GM21515 (cell line): ENCODE results near the gene ELK4.

Source experiments
- ATAC-seq: cut with Tn5 transposase; IDR thresholded peaks from one replicate; pipeline ENCODE4 v1.9.1; 2021; ENCODE audit not compliant: unreplicated experiment

Gene ELK4, protein sequence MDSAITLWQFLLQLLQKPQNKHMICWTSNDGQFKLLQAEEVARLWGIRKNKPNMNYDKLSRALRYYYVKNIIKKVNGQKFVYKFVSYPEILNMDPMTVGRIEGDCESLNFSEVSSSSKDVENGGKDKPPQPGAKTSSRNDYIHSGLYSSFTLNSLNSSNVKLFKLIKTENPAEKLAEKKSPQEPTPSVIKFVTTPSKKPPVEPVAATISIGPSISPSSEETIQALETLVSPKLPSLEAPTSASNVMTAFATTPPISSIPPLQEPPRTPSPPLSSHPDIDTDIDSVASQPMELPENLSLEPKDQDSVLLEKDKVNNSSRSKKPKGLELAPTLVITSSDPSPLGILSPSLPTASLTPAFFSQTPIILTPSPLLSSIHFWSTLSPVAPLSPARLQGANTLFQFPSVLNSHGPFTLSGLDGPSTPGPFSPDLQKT

DNA sequence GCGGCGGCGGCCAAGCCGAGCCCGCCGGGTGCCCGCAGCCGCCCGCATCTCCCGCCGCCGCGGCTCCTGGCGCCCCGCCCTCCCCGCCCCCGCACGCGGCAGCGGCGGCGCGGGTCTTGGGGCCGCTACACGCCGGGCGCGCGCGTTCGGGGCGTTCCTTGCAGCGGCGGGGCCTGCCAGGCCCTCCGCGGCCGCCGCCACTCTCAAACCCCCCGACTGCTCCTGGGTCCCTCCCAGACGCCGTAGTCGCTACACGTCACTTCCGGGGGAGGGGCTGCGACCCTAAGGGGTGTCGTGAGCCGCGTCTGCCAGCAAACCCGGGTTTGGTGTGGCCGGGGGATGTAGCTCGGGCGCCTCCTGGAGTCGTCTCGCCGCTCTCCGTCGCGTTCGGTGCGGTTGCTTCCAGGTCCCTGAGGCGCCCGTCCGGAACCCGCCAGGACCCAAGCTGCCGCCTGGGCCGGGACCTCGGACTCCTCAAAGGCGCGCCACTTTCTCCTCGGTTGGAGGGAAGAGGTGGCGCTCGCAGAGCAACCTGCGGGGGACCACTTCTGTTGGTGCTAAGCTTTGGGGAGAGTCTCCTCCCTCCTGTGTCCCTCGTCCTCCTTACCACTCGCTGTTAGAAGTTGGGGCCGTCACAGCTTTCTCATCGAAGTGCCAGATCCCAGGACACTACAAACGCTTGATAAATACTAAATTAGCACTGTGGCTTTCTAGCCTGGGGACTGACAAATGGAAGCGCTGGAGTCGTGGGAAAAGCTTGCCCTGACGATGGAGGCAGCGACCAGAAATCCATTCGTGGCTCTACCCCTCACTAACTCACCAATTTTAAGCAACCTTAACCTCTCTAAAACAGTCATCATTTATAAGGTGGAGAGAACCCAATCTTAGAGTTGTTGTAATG is at the start of gene ELK4:
Gene ELK4, minus strand, starts transcription at position 244 of the 901 bp plus-strand sequence. CDS start 8,129 bp downstream, outside the sequence.
- peak; percentile 75 for ATAC-seq

DNA sequence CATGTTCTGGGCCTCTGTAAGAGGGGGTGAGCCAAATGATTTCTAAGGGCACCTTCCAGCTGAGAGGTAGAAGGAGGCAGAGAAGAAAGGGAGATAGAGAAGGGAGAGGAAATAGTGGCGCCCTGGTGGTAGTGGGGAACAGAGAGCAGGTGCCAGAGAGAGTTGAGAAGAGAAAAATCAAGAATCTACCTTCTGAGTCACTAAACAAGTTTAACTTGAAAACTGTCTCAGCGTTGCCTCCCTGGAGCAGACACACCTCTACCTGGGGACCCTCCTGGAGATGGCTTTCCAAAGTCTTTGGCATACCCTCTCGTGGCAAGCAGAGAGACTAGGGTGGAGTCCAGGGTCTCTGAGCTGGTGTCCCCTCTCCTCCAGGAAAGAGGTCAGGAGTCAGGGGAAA is 49.6 kb upstream of the ELK4 start:
- no peak for ATAC-seq

DNA sequence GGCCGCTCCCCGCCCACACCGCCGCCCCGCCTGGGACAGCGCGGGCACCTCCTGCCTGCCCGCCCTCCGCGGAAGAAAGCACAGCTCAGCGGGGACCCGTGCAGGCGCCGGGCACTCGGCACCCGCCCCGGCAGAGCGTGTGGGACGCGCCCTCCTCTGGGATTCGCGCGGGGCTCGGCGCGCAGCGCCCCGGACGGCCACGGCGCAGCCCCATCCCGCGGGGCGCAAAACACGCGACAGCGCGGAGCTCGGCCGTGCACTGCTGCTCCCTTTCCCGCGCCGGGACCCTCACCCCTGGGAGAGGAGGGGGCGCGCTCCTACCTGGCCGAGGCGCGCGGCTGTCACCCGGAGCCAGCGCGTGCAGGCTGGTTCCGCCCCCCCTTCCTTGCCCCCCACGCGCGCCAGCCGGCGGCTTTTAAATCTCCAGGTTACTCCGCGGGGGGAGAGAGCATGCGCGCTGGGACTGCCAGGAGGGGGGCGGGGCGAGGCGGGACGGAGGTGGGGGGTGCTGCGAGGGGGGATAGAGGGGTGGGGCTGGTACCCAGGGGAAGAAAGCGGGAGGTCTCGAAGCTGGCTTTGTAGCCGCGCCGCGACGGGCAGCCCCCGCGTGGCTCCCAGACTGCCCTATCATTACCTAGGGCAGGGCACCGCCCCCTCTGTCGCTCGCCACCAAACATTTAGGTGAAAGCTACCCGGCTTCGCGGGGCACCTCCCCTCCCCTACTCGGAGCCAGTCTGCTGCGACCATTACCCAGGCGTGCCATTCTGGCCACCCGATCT is 48.5 kb upstream of the ELK4 start, which contains the start of gene SLC45A3:
Gene SLC45A3, minus strand, starts transcription at position 437 of the 779 bp plus-strand sequence. CDS start 15,853 bp downstream, outside the sequence.
- ATAC-seq, result no peak

DNA sequence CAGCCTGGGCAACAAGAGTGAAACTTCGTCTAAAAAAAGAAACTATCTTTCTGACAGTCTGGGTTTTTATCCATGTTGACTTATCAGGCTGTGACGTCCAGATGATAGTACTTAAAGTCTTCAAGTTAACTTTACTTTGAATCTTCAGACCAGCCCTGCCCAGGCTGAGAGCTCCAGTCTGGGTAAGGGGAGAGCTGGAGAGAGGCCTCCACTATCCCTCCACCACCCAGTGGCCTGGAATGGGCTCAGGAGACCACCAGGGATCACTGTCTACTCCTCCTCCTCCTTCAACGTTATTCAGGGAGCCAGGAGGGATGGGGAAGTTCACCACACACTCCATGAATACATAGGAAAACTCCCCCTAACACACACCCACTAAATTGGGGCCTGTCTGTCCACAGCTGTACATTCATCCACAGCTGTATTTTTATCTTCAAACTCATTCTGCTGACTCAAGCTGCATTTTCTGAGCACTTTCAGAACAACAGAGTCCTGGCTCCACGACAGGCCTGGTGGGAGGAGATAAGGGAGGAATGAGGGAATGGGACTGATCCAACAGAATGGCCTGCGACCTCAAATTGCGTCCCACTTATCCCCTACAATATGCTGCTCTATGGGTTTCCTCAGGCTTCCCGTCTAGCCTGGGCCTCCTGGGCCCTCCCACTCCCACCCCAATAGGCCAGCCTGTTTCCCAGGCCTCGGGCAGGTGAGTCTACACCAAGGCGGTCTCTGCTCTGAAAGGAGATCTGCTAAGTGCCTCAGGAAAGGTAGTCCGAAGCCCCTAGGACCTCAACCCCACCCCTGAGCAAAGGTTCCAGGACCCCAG is 46.7 kb upstream of the ELK4 start:
- ATAC-seq, result no peak

DNA sequence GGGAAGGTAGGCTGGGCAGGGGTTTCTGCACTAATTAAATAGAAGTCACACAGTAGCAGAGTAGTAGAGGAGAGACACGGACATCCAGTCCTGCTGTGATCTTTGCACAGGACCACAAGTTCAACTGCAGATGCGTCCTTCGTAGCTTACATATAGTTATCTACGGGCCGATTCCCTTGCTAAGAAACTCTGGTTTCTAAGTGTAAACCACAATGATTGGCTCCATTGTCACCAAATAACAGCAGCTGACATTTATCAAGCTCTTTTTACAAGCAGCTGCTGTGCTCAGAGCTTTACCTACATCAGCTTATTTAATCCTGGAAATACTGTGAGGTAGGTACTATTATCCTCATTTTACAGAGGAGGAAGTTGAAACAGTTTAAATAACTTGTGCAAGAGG is 45.4 kb upstream of the ELK4 start:
- ATAC-seq, result no peak

DNA sequence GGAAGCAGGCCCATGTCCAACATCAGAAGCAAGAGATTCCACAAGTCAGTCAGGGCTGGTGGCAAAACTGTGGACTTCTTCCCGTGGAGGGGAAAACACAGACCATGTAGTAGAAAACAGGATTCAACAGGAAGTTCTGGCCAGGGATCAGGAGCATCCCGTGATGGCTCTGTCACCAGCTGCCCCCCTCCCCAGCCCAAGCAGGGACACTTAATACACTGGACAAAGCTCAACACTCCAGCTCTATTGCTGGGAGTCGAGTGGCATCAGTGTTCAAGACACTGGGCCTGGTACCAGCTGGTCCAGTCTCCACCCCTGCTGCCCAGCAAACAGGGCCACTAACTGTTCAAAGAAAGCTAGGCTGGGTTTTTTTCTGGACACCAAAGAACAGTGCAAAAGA is 44.8 kb upstream of the ELK4 start:
- ATAC-seq, result no peak

DNA sequence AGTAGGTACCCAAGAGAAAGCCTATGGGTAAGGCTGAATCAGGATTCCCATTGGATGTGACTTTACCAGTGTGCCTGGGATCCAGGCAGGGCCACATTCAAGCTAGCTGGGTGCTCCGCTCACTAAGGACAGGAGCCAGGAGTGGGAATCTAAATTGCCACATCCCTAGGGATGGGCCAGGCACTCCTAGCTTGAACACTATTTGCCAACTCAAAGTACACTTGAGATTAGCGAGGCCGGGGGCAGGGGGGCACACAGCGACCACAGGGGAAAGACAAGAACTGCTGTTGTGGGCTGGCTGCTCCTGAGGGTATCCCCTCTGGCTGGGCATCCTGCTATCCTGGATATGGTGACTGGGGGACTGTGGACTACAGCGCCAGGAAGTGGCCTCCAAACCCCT is 44.2 kb upstream of the ELK4 start:
- no peak for ATAC-seq

DNA sequence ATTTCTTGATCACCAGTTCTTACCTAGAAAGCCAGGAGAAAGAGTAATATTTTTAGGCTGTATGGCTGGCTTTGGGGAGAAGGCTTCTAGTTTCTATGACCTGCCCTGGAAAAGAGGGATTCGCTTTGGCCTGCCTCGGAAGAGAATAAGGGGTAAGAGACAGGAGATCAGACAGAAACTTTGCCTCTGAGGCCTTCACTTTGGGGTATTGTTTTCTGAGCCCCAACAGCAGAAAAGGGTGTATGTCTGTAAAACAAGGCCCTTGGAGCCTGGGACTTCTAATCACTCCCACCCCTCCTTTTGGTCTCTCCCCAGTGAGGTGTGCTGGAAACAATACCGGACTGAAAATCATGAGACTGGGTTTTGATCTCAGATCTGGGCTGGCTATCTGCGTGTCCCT is 43.4 kb upstream of the ELK4 start:
- ATAC-seq, result no peak

DNA sequence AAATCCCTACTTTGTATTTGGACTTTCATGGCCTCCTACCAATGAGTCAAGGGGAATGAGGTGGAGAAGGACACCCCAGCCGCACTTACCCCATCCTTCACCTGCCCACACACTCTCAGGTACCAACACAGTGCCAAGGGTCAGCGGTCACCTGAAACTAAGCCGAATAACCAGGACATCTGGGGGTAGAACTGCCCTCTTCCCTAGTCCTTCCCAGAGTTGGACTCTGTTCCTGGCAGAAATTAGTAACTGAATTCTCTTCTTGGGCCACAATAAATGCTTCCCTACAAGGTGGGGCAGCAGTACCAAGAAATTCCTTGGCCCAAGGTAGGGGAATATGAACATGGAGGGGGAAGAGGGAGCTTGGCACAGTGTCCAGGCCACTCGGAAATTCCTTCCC is 41.2 kb upstream of the ELK4 start:
- ATAC-seq, result no peak

DNA sequence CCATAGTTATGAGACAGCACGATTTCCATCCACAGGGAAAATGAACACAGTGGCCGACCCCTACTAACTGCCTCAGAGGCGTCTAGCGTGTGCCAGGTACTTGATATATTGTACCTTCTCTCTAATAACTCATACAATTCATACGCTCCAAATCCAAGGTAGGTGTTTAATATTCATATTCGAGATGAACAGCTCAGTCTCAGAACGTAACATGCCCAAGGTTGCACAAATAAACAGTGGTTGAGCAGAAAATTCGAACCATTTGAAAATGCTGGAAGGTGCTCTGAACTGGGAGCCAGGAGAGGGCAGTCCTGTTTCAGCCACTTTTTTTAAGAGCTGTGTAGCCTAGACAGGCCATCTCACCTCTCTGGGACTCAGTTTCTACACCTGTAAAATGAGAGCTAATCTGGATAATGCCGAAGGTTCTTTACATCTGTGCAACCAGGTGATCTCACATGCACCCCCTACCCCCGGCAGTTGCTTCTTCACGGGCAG is 40.6 kb upstream of the ELK4 start:
- ATAC-seq, result no peak

DNA sequence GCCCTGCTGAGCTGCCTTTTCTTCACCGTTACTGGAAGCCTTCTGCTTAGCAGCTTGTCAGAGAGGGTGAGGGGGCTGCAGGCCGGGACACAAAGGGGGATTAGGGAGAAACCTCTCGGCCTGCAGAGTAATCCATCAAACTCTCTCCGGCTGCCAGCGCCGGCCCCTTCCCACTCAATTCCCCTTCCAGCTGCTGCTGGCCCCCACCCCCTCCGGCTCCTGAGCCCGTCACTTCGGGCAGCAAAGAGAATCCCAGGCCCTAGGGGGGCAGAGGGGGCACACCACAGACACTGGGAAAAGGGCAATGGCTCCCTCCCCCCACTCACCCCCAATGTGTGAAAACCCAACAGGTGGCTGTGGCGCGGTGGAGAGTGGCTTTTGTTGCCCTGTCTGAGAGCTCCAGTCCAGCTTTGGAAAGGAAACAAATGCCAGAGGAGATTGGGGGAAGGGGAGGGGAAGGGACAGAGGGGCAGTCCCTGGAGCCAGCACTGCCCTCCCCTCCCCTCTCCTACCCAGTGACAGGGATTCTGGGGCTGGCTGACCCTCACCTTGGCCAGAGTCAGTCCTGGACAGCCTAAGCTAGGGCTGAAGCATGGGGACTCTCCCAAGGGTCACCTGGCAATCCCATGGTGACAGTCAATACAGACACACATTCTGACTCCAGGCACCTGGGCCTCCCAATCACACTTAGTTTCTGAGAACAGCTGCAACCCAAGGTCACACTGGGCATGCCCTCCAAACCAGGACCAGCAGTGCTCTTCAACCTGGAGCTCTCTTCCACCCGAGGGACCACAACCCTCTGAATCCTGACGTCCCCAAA is 39.0 kb upstream of the ELK4 start:
- ATAC-seq, result no peak

DNA sequence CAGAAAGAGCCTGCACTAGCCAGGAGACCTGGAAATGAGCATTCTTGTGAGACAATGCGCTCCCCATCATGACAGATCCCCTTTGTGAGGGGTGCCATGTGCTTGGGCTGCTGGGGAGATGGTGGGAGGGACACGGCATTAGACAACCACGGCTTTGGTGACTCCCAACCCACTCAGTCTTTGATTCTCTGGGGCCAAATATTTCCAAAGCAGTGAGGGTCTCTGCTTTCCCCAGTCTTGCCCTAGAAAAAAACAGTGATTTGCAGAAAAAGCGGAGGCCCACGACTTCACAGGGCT is 38.3 kb upstream of the ELK4 start:
- ATAC-seq, result no peak

DNA sequence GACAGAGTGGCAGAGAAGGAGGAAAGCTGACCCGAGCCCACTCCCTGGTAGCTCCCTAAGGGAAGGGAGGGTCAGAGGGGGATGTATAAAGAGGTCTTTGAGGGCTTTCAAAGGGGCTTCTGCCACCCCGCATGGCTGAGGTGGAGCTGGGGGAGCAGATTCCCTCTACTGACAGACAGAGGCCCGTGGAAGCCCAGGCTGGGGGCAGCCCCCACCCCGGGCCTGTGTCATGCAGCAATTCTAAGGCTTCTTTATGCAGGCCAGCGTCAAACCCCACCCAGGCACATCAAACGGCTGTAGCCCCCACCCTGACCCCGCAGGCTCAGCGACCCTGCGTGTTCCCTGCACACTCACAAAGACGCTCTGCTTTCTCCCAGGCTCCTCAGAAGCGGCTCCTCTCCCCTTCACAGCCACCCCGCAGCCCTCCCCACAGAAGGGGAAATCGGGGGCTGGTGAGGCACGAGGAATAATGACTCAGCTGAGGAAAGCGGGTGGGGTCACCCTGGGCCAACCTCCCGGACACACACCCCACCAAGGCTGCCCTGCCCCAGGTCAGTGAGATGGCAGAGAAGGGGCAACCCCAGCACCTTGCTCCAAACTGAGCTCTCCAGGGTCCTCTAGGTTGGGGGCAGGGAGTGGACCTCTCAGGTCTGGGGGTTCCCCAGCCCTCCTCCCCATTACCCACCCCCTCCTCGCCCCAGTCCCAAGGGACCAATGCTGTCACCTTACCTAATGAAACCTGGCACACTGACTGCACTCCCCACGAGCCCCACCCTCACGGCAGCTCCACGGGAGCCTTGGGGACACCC is 37.7 kb upstream of the ELK4 start:
- ATAC-seq, result no peak

DNA sequence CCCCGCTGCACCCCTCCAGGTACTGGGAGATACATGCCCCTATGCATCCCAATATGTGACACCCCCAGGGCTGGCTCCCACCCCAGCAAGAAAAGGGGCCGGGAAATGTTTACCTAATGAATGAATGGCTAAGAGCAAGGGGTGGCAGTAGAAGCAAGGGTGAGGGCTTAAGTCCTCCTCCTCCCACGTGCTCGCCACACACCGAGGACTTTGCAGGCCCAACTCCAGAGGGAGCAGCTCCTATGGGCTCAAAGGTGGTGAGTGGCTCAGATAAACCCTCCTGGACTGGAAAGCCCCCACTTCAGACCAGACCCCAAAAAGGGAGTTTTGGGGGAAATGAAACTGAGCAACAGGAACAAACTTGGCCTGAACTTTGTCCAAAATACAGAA is 37.1 kb upstream of the ELK4 start:
- ATAC-seq, result no peak

DNA sequence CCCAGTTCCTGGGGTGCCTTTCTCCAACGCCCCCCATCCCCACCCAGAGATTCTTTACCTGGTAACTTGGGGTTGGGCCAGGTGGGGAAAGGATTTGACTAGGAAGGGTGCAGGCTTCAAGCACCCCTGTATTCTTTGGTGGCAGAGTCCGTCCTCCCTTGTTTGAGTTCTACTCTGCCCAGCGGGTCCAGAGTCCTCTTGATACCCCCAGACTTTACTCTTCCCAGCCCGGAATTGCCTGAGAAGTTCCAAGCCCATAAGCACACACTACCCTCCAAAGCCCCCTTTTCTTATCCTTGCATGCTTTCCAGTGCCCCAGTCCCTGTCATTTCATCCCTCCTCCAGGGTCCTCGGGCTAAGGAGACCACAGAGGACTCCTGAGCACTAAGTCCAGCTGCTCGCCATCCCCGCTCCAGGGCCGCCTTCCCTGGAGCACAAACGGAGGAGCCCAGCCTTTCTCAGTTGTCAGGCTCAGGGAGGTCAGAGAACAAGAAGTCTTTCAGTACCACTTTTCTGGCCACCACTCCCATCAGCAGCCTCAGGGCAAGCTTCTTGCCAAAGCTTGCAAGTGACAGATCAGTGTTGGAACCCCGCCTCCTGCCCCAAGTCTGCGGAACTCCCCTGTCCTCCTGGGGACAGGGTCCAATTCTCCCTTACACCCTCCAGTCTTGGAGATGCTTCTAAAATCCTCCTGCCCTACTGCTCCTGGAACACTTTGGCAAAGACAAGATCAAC is 36.3 kb upstream of the ELK4 start:
- ATAC-seq, result no peak

DNA sequence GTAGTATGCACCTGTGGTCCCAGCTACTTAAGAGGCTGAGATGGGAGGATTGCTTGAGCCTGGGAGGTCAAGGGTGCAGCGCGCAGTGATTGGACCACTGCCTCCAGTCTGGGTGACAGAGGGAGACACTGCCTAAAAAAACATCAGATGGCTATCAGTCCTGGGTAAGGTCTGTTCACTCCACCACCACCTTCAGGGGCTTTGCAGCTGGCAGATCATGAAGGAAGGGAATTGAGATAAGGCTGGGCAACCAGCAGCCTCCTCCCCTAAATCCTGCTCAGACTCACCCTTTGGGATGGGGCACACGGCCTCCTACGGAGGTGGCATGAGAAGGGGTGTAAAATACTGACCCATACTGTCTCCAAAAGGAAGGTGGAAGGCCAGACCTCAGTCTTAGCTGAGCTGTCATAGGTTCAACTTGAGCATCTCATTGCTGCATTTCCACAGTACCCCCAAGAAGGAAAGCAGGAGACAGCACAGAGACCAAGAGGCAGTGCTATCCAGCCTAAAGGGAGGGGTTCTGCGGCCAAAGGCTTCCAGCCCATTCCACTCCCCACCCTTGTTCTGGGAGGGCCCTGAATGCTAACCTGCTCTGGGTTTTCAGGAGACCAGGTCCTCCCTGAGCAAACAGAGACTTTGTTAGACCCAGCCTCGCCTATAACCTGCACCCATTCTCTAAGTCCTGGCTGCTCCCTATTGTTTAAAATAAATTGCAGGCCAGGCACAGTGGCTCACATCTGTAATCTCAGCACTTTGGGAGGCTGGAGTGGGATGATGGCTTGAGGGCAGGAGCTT is 34.8 kb upstream of the ELK4 start:
- no peak for ATAC-seq
